ENCODE results near the gene LSM11. TPM values are rescaled to one million over a fixed set of nuclear protein-coding genes. Genes with fewer than 3 reads are reported as not detected.
"Not testable (repeated sequence)": the region's sequence is repeated elsewhere in the genome, so short reads cannot be mapped to it uniquely, and the experiment has no call there.

The LSM11 gene
- 1 to 10 TPM; 7.7 to 8.5 (median 8.3) TPM for polyA plus RNA-seq (ENCODE audit: insufficient read length in 3 of 3)

DNA sequence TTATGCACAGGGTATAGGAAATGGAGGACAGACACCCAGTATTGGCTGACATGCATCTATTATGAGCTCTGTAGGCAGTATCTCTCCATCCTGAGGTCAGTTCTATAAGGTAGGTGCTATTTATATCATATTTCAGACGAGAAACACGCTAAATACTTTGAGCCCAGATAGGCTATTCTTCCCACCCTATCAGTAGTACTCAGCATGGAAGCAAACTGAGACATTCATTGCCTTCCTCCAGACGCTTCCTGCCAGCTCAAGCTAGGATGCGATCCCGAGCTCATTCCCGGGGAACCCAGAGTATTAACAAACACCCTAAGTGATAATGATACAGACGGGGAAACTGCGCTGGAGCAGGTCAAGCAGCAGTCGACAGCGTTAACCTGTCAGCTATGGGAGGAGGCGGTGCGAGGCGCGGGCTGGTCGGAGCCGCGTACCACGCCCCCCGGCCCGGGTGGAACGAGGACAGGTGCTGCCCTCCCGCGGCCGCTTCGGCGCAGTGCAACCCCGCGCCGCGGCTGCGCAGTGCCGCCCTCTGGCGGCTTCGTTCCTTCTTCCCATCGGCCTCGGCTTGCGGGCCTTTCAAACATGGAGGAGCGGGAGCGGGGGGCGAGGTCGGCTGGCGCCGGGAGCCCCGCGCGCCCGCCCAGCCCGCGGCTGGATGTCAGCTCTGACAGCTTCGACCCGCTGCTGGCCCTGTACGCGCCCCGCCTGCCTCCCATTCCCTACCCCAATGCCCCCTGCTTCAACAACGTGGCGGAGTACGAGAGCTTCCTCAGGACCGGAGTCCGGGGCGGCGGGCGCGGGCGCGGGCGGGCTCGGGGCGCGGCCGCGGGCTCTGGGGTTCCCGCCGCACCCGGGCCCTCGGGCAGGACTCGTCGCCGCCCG lies at the start of gene LSM11:
Gene LSM11, plus strand, starts transcription at position 550 of the 888 bp plus-strand sequence. Its CDS starts 39 bp downstream, at position 589.
- peak; percentile 72 to 84 (median 77) for DNase-seq (ENCODE audit: low read depth in 3 of 3, low spot score in 2 of 3)

DNA sequence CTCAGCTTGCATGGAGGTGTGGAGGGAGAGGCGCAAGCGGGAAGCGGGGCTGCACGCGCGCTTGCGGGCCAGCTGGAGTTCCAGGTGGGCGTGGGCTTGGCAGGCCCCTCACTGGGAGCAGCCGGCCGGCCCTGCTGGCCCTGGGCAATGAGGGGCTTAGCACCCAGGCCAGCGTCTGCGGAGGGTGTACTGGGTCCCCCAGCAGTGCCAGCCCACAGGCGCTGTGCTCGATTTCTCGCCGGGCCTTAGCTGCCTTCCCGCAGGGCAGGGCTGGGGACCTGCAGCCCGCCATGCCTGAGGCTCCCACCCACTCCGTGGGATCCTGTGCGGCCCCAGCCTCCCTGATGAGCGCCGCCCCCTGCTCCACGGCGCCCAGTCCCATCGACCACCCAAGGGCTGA lies 49.7 kb upstream of the LSM11 start:
- DNase-seq (ENCODE audit: low read depth in 3 of 3, low spot score in 2 of 3): not testable (repeated sequence)

DNA sequence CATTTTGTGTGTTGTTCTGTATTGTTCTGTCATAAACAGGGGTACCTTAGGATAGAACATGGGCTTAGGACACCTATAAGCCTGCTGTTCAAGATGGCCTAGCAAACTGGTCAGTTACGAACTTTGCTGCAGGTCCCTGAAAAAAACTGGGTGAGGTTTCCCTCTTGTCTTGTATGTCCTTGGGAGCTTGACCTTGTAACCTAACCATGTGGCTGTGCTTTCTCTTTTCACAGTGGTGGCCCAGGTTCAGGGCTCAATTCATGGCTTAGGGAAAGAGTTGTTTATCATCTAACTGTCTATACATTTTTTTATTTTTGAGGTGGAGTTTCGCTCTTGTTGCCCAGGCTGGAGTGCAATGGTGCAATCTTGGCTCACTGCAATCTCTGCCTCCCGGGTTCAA lies 47.4 kb upstream of the LSM11 start:
- not testable (repeated sequence) for DNase-seq (ENCODE audit: low read depth in 3 of 3, low spot score in 2 of 3)

DNA sequence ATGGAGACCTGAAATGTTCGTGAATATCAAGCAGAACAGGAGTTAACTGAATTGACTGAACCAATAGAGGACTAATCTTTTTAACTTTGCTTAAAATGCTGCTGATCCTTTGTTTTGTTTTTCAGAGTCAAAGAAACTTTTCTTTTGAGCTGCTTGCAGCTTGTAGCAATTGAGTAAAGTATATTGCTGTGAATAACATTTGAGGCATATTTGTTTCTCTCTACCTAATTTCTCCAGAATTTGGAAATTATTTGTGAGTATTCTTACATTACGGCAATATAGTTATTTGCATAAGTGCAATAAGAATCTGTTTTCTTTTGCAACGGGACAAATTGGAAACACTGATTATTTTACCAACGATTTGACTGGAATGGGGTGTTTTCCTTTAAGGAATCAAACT lies 44.8 kb upstream of the LSM11 start:
- DNase-seq (ENCODE audit: low read depth in 3 of 3, low spot score in 2 of 3): not testable (repeated sequence)

DNA sequence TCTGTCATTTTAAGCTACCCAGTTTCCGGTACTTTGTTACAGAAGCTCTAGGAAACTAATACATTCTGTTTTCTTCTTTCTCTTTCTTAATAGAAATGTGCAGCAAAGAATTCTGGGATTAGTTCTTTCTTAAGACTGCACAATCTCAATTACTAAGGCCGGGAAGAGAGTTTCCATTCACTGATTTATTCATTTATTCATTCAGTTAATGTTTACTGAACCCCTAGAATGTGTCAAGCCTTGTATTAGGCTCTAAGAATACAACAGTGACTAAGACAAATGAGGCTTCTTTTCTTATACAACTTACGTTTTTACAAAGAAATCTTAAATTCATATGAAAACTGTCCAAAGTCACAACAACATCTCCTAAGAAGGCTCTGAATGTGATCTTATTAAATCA lies 39.8 kb upstream of the LSM11 start:
- DNase-seq (ENCODE audit: low read depth in 3 of 3, low spot score in 2 of 3): no peak

DNA sequence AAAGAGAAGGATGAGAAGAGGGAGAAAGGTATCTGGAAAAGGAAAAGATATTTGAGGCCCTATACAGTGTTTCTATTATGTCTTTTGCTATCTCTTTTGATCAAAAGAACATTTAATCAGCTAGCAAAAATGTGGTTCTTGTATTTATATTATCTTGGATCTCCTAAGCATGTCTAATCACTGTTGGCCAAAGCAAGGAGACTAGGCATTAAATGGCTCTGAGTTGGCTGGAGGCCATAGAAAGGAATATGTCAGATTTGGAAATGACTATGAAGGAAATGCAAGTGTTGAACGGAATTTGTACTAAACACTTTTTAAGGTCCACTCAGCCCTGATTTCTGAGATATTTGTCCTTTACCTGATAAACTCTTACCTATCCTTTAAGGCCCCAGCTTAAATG lies 34.6 kb upstream of the LSM11 start:
- no peak for DNase-seq (ENCODE audit: low read depth in 3 of 3, low spot score in 2 of 3)

DNA sequence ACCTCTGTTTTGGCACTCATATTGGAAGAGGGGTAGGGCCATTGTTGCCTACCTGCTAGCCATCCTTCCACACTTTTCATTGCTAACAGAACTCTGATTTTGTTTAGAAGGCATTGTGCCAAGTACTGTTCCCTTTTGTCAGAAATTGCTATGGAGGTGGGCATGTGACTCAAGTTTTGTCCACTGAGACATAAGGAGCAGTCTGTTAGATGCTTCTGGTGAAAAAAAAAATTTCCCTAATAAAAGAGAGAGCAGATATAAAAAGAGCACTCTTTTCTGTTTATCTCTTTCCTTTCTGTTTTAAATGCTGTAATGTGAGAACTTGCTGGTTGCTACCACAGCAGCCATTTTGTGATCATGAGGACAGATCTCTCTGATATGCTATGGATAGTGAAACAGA lies 34.2 kb upstream of the LSM11 start:
- DNase-seq (ENCODE audit: low read depth in 3 of 3, low spot score in 2 of 3): no peak

DNA sequence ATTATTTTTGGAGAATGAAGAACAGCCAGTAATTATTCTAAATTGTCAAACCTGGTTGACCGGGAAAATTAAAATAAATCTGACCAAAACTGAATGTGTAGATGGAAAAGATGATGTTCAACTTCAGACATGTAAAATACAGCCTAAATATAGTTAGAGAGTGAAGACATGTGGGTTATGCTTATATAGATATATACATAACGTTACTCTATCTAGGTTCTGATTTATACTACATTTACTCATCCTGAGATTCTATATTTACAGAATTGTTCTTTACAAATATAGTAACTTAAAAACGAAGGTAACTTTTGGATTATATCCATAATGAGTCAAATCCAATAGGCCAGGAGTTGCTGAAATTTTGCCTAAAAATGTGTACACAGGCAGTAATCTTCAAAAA lies 33.1 kb upstream of the LSM11 start:
- no peak for DNase-seq (ENCODE audit: low read depth in 3 of 3, low spot score in 2 of 3)

DNA sequence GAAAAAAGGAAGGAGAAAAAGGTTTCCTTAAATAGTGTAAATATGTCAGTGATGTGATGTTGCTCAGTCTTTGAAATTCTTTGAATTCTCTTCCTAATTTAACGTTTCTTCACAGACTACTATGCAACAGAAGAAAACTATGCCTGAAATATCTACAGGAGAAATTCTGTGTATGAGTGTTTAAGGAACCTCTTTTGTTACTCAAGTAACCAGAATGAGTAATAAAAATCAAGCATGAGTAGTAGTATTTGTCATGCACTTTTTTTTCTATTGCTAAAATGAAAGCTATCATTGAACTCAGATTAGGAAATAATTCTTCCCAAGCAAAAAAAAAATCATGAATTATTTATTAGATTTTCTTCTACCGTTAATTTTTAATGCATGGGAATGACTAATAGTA lies 32.6 kb upstream of the LSM11 start:
- DNase-seq (ENCODE audit: low read depth in 3 of 3, low spot score in 2 of 3): no peak

DNA sequence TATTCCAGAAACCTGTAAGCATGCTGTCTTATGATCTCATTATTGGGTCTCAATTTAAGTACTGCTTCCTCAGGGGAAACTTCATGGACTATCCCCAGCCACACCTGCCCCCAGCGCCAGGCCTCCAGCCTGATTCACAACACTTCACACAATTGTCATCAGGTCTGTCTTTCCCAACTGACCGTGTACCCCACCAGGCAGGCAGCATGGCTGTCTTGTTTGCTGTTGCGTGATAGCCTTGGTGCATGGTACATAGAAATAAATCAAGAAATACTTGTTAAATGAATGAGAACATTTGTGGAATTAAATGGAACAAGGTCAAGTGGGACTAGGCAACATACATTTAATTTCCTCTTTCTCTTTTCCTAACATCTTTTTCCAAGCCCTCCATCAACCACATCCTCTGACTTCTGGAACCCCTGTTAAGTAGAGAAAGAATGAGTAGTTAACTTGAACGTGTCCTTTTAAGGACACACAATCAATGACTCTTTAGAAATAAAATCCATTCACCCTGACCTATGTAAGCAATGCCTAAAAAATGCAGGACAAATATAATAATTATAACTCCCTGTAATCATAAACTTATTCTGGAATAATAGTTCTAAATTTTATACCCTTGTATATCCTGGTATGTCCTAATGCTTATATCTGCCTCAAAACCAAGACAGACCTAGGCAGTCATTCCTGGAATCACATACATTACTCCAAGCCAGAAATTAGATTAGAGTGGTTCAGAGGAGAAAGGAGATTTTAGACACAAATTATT lies 29.5 kb upstream of the LSM11 start:
- no peak for DNase-seq (ENCODE audit: low read depth in 3 of 3, low spot score in 2 of 3)

DNA sequence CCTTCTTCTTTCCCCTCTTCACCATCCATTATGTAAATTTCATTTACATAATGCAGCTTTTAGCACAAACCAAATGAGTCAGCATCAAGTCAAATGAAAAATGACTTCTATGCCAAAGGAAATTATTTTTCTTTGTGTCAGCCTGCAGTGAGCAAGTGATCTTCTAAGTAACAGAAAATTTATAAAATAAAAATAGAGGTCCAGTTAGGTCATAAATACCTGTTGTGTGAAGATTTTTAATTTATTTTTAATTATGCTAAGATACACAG lies 29.0 kb upstream of the LSM11 start:
- DNase-seq (ENCODE audit: low read depth in 3 of 3, low spot score in 2 of 3): no peak

DNA sequence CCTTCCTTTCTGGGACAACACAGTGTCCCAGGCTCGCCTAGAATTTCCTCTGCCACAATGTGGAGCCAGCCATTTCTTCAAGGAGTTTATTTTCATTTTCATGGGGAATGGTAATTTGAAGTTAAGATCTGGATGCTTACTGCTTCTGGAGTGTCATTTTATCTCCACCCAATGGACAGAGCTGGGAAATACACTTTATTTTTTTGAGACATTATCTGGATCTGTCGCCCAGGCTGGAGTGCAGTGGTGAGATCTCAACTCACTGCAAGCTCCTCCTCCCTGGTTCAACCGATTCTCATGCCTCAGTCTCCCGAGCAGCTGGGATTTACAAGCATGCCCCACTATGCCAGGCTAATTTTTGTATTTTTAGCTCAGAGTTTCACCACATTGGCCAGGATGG lies 25.0 kb upstream of the LSM11 start:
- peak in 2 of 3 donors; percentile 31 to 32 for DNase-seq (ENCODE audit: low read depth in 3 of 3, low spot score in 2 of 3)

DNA sequence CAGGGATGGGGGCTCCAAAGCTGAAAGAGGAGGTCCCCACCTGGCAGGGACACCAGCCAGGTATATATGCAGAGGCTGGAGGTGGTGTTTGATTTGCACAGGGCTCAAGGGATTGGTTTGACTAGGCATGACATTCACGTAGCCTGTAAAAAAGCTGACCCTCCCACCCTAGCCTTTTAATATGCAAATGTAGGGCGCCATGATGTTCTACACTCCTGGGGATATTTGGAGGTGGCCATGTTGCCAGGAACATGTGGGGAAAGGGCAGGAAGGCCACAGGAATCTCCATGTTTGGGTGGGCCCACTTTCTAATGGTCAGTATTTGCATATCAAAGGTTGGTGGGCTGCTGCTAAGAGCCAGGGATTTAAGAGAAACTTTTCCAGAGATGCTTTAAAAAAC lies 24.3 kb upstream of the LSM11 start:
- no peak for DNase-seq (ENCODE audit: low read depth in 3 of 3, low spot score in 2 of 3)

DNA sequence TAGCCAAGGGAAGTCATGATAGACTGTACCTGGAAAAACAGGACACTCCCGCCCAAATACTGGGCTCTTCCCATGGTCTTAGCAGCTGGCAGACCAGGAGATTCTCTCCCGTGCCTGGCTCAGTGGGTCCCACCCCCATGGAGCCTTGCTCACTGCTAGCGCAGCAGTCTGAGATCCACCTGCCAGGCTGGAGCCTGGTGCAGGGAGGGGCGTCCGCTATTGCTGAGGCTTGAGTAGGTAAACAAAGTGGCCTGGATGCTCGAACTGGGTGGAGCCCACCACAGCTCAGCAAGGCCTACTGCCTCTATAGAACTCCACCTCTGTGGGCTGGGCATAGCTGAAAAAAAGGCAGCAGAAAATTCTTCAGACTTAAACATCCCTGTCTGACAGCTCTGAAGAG lies 22.4 kb upstream of the LSM11 start:
- no peak for DNase-seq (ENCODE audit: low read depth in 3 of 3, low spot score in 2 of 3)

DNA sequence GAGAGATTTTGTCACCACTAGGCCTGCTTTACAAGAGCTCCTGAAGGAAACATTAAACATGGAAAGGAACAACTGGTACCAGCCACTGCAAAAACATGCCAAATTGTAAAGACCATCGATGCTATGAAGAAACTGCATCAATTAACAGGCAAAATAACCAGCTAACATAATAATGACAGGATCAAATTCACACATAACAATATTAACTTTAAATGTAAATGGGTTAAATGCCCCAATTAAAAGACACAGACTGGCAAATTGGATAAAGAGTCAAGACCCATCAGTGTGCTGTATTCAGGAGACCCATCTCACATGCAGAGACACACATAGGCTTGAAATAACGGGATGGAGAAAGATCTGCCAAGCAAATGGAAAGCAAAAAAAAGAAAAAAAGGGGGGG lies 20.6 kb upstream of the LSM11 start:
- DNase-seq (ENCODE audit: low read depth in 3 of 3, low spot score in 2 of 3): not testable (repeated sequence)

DNA sequence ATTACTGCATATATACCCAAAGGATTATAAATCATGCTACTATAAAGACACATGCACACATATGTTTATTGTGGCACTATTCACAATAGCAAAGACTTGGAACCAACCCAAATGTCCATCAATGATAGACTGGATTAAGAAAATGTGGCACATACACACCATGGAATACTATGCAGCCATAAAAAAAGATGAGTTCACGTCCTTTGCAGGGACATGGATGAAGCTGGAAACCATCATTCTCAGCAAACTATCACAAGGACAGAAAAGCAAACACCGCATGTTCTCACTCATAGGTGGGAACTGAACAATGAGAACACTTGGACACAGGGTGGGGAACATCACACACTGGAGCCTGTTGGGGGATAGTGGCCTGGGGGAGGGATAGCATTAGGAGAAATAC lies 16.9 kb upstream of the LSM11 start:
- not testable (repeated sequence) for DNase-seq (ENCODE audit: low read depth in 3 of 3, low spot score in 2 of 3)

DNA sequence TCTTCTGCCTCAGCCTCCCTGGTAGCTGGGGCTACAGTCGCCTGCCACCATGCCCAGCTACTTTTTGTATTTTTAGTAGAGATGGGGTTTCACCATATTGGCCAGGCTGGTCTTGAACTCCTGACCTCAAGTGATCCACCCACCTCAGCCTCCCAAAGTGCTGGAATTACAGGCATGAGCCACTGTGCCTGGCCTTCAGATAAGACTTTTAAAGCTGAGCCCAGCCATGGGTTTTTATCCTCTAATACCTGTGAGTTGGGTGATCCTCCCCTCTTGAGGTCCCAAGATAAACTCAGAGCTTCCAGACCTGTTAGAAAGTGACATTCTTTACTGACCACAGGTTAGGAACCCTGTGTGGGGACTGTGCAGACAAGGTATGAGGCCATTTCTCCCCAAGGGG lies 15.7 kb upstream of the LSM11 start:
- not testable (repeated sequence) for DNase-seq (ENCODE audit: low read depth in 3 of 3, low spot score in 2 of 3)

DNA sequence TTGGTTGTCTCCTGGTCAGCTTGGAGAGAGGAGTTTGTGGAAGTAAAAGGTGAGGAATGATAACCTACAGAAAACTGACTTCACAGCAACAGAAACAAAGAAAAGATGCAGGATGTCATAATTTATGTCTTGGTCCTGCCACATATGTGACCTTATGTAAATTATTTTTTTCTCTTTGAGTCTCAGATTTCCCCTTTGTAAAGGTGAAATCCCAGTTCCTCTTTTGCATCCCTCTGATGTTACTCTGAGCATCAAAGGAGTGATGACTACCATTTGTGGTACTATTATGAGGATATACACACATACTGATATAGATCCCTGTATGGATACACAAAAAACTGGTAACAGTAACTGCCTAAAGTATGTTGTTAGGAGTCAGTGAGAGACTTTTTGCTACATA lies 13.7 kb upstream of the LSM11 start:
- no peak for DNase-seq (ENCODE audit: low read depth in 3 of 3, low spot score in 2 of 3)

DNA sequence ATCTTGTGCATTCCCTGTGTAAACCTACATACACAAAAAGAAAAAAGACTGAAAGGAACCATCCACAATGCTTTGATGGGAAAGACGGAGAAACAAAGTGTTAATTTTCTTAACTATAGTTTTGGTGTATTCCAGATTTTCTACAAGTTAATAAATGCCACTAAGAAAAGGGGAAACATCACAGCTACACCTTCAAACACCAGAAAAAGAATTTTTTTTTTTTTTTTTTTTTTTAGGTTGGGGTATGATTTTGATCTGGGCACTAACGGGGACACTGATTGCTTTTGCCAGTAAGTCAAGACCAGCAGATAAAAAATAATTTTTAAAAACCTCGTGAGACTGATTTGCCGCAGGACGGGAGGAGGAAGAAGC lies 12.6 kb upstream of the LSM11 start:
- DNase-seq (ENCODE audit: low read depth in 3 of 3, low spot score in 2 of 3): no peak

DNA sequence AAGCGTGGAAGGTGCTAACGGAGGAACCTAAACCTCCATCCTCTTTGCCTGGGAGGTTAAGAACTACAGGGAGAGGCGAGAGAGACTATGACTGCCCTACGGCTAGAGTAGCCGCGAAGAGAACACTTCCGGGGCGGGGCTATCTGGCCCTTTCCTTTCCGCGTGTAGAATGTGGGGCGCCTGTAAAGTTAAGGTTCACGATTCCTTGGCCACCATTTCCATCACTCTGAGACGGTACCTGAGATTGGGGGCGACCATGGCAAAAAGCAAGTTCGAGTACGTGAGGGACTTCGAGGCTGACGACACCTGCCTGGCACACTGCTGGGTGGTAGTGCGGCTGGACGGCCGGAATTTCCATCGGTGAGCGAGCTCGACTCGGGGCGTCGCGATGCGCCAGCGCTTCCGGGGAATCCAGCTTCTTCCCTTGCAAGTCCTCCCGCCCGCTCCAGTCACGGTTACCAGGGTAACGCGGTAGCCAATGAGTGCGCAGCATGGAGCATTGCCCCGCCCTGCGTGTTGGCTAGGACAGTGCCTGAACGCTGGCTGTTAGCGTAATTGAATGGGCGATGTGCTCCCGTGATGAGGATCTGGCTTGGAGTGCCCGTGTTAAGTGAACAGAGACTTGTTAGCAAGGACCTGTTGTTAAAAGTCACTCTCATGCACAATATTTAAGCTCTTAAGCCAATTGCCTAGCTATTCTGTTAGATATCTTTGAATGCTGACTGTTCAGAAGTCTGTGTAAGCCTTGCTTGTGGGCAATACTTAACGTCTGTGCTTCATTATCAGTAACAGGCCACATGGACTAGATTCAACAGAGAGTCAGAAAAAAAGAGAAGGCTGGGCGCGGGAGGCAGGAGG lies 12.0 kb upstream of the LSM11 start, which contains the start of gene THG1L:
Gene THG1L, plus strand, starts transcription at position 149 of the 858 bp plus-strand sequence. Its CDS starts 21 bp downstream, at position 170.
- peak; percentile 95 to 96 (median 95) for DNase-seq (ENCODE audit: low read depth in 3 of 3, low spot score in 2 of 3)

DNA sequence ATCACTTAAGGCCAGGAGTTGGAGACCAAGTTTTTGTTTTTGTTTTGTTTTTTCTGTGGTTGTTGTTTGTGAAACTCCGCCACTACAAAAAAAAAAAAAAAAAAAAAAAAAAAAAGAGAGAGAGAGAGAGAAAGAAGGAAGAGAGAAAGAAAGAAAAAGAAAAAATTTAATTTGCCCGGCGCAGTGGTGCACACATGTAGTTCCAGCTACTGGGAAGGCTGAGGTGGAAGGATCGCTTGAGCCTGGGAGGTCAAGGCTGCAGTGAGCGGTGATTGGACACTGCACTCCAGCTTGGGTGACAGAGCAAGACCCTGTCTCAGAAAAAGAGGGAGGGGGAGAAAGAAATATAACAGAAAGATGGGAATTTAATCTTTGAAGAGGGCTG lies 11.4 kb upstream of the LSM11 start:
- no peak for DNase-seq (ENCODE audit: low read depth in 3 of 3, low spot score in 2 of 3)
